HepG2 (cell line): ENCODE results near the gene SFTA2. TPM values are rescaled to one million over a fixed set of nuclear protein-coding genes. Genes with fewer than 3 reads are reported as not detected.

ENCODE experiments used
- ATAC-seq: fragments of 200-7000 bp; cut with Tn5 transposase; 3 replicates; pipeline ENCODE4 v1.9.1; 2020; ENCODE audit warnings: mild to moderate bottlenecking, moderate library complexity
- BruUV-seq: library from RNA; stranded (reverse); fragments of 400-500 nt; replicated peaks from 2 replicates; lab custom pipeline; 2021; lab: Mats Ljungman, UMichigan
- CTCF ChIA-PET: fragments of 300-600 bp; formaldehyde crosslinking; extraction: SDS; loops from one replicate; lab custom pipeline; 2021; ENCODE audit warnings: low total read pairs, inconsistent platforms, low intra/inter-chr PET ratio; lab: Yijun Ruan, JAX
- POLR2A ChIA-PET: fragments of 350-600 bp; sonication (Branson Sonifier 250); formaldehyde crosslinking; loops from one replicate; lab custom pipeline; 2020; ENCODE audit warnings: antibody characterized with exemption, inconsistent platforms; lab: Yijun Ruan, JAX
- DNase-seq: peaks from one replicate; pipeline ENCODE4 v3.0.0-alpha.2; 2015; ENCODE audit warnings: low spot score
- FAIRE-seq: peaks from 3 replicates; lab custom pipeline; 2011; peaks lifted over from hg19 to GRCh38; lab: Jason Lieb, UNC
- H2AFZ ChIP-seq: one replicate; pipeline ENCODE4 v1.6.1; 2011; ENCODE audit warnings: low read length, inconsistent platforms
- H3K27ac ChIP-seq: fragments of 300-600 bp; 3 replicates; pipeline ENCODE4 v1.8.0; 2011; ENCODE audit warnings: mixed run types, mild to moderate bottlenecking, mixed read lengths, low read length, inconsistent platforms; ENCODE audit not compliant: insufficient read depth; ENCODE audit errors: extremely low read length
- H3K27me3 ChIP-seq, 2 experiments: fragments of 200-600 bp in 1 of 2; 2 replicates in 1 of 2; 3 replicates in 1 of 2; pipeline versions ENCODE4 v1.6.0 to v1.8.0; 2011; ENCODE audit warnings: low read length in 2 of 2, mild to moderate bottlenecking in 2 of 2, moderate library complexity in 2 of 2, inconsistent platforms in 1 of 2; ENCODE audit not compliant: insufficient read depth in 2 of 2, control insufficient read depth in 1 of 2
- H3K36me3 ChIP-seq, 2 experiments: fragments of 200-600 bp in 1 of 2; replicated peaks in 1 of 2; 2 replicates in 1 of 2; 3 replicates in 1 of 2; pipeline versions ENCODE4 v1.5.1 to v1.8.0; 2011; ENCODE audit warnings: low read length in 2 of 2, inconsistent platforms in 1 of 2; ENCODE audit not compliant: insufficient read depth in 2 of 2, control insufficient read depth in 1 of 2
- H3K4me1 ChIP-seq: 2 replicates; pipeline ENCODE4 v1.5.1; 2012; ENCODE audit warnings: low read length, inconsistent platforms; ENCODE audit not compliant: insufficient read depth
- H3K4me2 ChIP-seq: 2 replicates; pipeline ENCODE4 v1.6.0; 2011; ENCODE audit warnings: low read depth, low read length, inconsistent platforms
- H3K4me3 ChIP-seq, 3 experiments: fragments of 200-600 bp in 1 of 3; sonication (generic), shearing (Covaris generic) in 1 of 3; replicated peaks in 1 of 3; 2 replicates each; pipeline ENCODE4 v1.5.1; 2011 to 2016; ENCODE audit warnings: low read length in 3 of 3, inconsistent platforms in 2 of 3, low read depth in 2 of 3, mild to moderate bottlenecking in 2 of 3, control low read depth in 1 of 3, mixed read lengths in 1 of 3; ENCODE audit not compliant: insufficient read depth in 1 of 3
- H3K79me2 ChIP-seq: one replicate; pipeline ENCODE4 v1.6.1; 2011; ENCODE audit warnings: low read length, inconsistent platforms; ENCODE audit not compliant: insufficient read depth
- H3K9ac ChIP-seq: 2 replicates; pipeline ENCODE4 v1.6.0; 2011; ENCODE audit warnings: mild to moderate bottlenecking, low read depth, low read length, inconsistent platforms; ENCODE audit not compliant: insufficient read depth
- H3K9me3 ChIP-seq: 2 replicates; pipeline ENCODE4 v1.5.1; 2012; ENCODE audit warnings: mild to moderate bottlenecking, low read length
- H4K20me1 ChIP-seq: 2 replicates; pipeline ENCODE4 v1.6.0; 2011; ENCODE audit warnings: inconsistent platforms, mild to moderate bottlenecking, low read length, moderate library complexity; ENCODE audit not compliant: insufficient read depth
- HDAC6 ChIP-seq: fragments of 200-600 bp; sonication (generic); IDR thresholded peaks from 2 replicates; pipeline ENCODE4 v1.7.0; 2017; ENCODE audit warnings: mild to moderate bottlenecking, antibody characterized with exemption, low read length, low read depth
- HOXA5 ChIP-seq: sonication (generic); formaldehyde crosslinking; IDR thresholded peaks from 2 replicates; pipeline ENCODE4 v1.4.0; 2020; ENCODE audit warnings: missing genetic modification reagents
- ISL2 ChIP-seq: sonication (generic); formaldehyde crosslinking; IDR thresholded peaks from 2 replicates; pipeline ENCODE4 v1.5.0; 2020; ENCODE audit warnings: missing genetic modification reagents
- NAIF1 ChIP-seq: sonication (generic); formaldehyde crosslinking; IDR thresholded peaks from 2 replicates; pipeline ENCODE4 v1.5.0; 2020; ENCODE audit warnings: mild to moderate bottlenecking, missing genetic modification reagents, borderline replicate concordance
- PHF5A ChIP-seq: IDR thresholded peaks from one replicate; pipeline ENCODE4 v1.6.1; 2018; ENCODE audit warnings: low read depth, missing genetic modification reagents; ENCODE audit not compliant: unreplicated experiment
- RXRA ChIP-seq: sonication (generic); formaldehyde crosslinking; IDR thresholded peaks from 2 replicates; pipeline ENCODE4 v1.5.1; 2020; ENCODE audit warnings: missing genetic modification reagents
- SNAI1 ChIP-seq: sonication (generic); formaldehyde crosslinking; IDR thresholded peaks from 2 replicates; pipeline ENCODE4 v1.5.0; 2020; ENCODE audit warnings: mild to moderate bottlenecking, missing genetic modification reagents, borderline replicate concordance
- SRSF9 ChIP-seq: fragments of 200-400 bp; formaldehyde crosslinking; IDR thresholded peaks from 2 replicates; pipeline ENCODE4 v1.6.1; 2018; ENCODE audit warnings: borderline replicate concordance, mild to moderate bottlenecking, low read depth, low read length; ENCODE audit not compliant: insufficient read depth, poor library complexity, severe bottlenecking
- ZNF496 ChIP-seq: sonication (generic); formaldehyde crosslinking; IDR thresholded peaks from 2 replicates; pipeline ENCODE4 v1.8.1; 2023; ENCODE audit warnings: mild to moderate bottlenecking, moderate library complexity, missing genetic modification reagents; ENCODE audit not compliant: insufficient replicate concordance
- ZNF788 ChIP-seq: sonication (generic); formaldehyde crosslinking; IDR thresholded peaks from 2 replicates; pipeline ENCODE4 v1.5.0; 2020; ENCODE audit warnings: mild to moderate bottlenecking, missing genetic modification reagents, borderline replicate concordance
- WGBS: methylation state at CpG from one replicate; pipeline ENCODE4 v1.1.6; 2017; ENCODE audit warnings: low lambda C conversion rate; 5-methylcytosine and 5-hydroxymethylcytosine counted together
- in situ Hi-C: cut with HindIII; loops from 2 replicates; pipeline ENCODE4 v1.10.0; 2017; ENCODE audit warnings: low pct_unique_long_range_greater_than_20kb; ENCODE audit not compliant: extremely low pct_ligation_motif_present
- intact Hi-C: fragments of 100-400 bp; cut with micrococcal nuclease; formaldehyde crosslinking; loops from one replicate; pipeline ENCODE4 v1.10.0; 2022; ENCODE audit not compliant: unreplicated experiment
- polyA plus RNA-seq, 8 experiments: library from polyadenylated mRNA; depleted of rRNA in 3 of 8; stranded (reverse) in 7 of 8; unstranded in 1 of 8; fragments of >200 nt; fragmentation: Illumina TruSeq in 4 of 8; extraction: Trizol in 4 of 8; gene quantifications; 2 replicates each; pipeline versions ENCODE4 v1.2.1 to v1.2.3, GENCODE V29; 2011 to 2016; ENCODE audit warnings: low read depth in 4 of 8, missing spikeins in 1 of 8, mixed read lengths in 1 of 8; ENCODE audit not compliant: insufficient read depth in 1 of 8
- total RNA-seq, 5 experiments: library from RNA; depleted of rRNA; stranded (reverse); fragments of >200 nt; fragmentation: Illumina TruSeq; extraction: Trizol; gene quantifications; 2 replicates each; pipeline ENCODE4 v1.2.3, GENCODE V29; 2016; ENCODE audit warnings: low read depth in 1 of 5
- TF ChIP-seq, protein P1 (sequence below): sonication (generic); formaldehyde crosslinking; IDR thresholded peaks from 2 replicates; pipeline ENCODE4 v1.8.1; 2023; ENCODE audit warnings: missing genetic modification reagents, mild to moderate bottlenecking, borderline replicate concordance
- TF ChIP-seq, protein P2 (sequence below): sonication (generic); formaldehyde crosslinking; IDR thresholded peaks from 2 replicates; pipeline ENCODE4 v1.4.0; 2020; ENCODE audit warnings: low read depth, missing genetic modification reagents
- TF ChIP-seq, protein P3 (sequence below): sonication (generic); formaldehyde crosslinking; IDR thresholded peaks from 2 replicates; pipeline ENCODE4 v1.8.0; 2022; ENCODE audit warnings: missing genetic modification reagents, mild to moderate bottlenecking, moderate library complexity, borderline replicate concordance

The SFTA2 gene
- total and polyA plus RNA-seq, 2 of the 13 experiments (the other 11 are each of a cell fraction or from before 2014, with no cell fraction given) = not detected

DNA sequence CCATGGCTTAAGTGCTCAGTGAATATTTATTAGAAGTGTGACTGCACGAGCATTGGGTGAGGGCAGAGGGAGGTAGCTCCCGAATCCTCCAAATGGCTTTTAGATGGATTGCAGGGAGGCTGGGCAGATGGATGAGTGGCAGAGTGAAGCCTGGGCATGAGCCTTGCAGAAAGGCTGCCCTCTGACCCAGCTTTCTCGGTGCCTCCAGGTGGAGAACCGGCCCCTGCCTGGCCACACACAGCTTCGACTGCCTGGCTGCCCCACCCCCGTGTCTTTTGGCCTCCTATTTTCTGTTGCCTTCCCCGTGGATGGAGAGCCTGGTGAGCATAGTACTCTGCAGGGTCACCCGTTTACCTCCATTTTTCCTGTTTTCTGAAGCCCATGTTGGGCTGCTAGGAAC, 14.5 kb downstream of the SFTA2 start:
- Histone ChIP-seq H4K20me1 (no peaks in the 10 kb centered on the region), H3K27me3 (no peaks in the 10 kb centered on the region), H2AFZ (no peak overlapping the region), H3K36me3 (peaks cover 27 to 61% of the 10 kb centered on the region in 2 experiments), H3K27ac (no peak overlapping the region), H3K4me1 (peaks cover 27% of the 10 kb centered on the region), H3K79me2 (peaks cover 11% of the 10 kb centered on the region), H3K4me3 (no peak overlapping the region), H3K9me3 (no peaks in the 10 kb centered on the region), H3K9ac (no peak overlapping the region), H3K4me2 (no peak overlapping the region)
- DNase-seq (no peak), FAIRE-seq (no peak), ATAC-seq (no peak)
- WGBS = 90% methylated on average over 6 of the region's 8 CpGs
- ChIA-PET POLR2A (interaction anchor here (1.1 to 1.6 kb wide), 2 partner anchors 10 to 35 kb away, joined by 3 to 5 read pairs; partner anchors contain the start of gene GTF2H4), CTCF (no interaction called here)
- BruUV-seq = no TSS peak
- intact Hi-C loops = no loop called here
- in situ Hi-C loops = loop anchor here (5.0 kb wide), 2 partner anchors 130 to 160 kb away; no protein-coding TSS in a partner anchor
- TF ChIP-seq ZNF496 = no peak
- TF ChIP-seq SNAI1 (CRISPR knock-in tag) = no peak
- TF ChIP-seq, protein P1, sequence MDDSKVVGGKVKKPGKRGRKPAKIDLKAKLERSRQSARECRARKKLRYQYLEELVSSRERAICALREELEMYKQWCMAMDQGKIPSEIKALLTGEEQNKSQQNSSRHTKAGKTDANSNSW (CRISPR knock-in tag) = no peak
- no peak for TF ChIP-seq SRSF9
- no peak for TF ChIP-seq ISL2 (CRISPR knock-in tag)
- no peak for TF ChIP-seq NAIF1 (CRISPR knock-in tag)
- TF ChIP-seq, protein P2, sequence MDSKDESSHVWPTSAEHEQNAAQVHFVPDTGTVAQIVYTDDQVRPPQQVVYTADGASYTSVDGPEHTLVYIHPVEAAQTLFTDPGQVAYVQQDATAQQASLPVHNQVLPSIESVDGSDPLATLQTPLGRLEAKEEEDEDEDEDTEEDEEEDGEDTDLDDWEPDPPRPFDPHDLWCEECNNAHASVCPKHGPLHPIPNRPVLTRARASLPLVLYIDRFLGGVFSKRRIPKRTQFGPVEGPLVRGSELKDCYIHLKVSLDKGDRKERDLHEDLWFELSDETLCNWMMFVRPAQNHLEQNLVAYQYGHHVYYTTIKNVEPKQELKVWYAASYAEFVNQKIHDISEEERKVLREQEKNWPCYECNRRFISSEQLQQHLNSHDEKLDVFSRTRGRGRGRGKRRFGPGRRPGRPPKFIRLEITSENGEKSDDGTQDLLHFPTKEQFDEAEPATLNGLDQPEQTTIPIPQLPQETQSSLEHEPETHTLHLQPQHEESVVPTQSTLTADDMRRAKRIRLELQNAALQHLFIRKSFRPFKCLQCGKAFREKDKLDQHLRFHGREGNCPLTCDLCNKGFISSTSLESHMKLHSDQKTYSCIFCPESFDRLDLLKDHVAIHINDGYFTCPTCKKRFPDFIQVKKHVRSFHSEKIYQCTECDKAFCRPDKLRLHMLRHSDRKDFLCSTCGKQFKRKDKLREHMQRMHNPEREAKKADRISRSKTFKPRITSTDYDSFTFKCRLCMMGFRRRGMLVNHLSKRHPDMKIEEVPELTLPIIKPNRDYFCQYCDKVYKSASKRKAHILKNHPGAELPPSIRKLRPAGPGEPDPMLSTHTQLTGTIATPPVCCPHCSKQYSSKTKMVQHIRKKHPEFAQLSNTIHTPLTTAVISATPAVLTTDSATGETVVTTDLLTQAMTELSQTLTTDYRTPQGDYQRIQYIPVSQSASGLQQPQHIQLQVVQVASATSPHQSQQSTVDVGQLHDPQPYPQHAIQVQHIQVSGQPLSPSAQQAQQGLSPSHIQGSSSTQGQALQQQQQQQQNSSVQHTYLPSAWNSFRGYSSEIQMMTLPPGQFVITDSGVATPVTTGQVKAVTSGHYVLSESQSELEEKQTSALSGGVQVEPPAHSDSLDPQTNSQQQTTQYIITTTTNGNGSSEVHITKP (CRISPR knock-in tag) = no peak
- TF ChIP-seq PHF5A (CRISPR knock-in tag) = no peak
- no peak for TF ChIP-seq RXRA (CRISPR knock-in tag)
- no peak for TF ChIP-seq HDAC6
- TF ChIP-seq, protein P3, sequence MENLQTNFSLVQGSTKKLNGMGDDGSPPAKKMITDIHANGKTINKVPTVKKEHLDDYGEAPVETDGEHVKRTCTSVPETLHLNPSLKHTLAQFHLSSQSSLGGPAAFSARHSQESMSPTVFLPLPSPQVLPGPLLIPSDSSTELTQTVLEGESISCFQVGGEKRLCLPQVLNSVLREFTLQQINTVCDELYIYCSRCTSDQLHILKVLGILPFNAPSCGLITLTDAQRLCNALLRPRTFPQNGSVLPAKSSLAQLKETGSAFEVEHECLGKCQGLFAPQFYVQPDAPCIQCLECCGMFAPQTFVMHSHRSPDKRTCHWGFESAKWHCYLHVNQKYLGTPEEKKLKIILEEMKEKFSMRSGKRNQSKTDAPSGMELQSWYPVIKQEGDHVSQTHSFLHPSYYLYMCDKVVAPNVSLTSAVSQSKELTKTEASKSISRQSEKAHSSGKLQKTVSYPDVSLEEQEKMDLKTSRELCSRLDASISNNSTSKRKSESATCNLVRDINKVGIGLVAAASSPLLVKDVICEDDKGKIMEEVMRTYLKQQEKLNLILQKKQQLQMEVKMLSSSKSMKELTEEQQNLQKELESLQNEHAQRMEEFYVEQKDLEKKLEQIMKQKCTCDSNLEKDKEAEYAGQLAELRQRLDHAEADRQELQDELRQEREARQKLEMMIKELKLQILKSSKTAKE (CRISPR knock-in tag) = no peak
- TF ChIP-seq HOXA5 (CRISPR knock-in tag) = no peak
- TF ChIP-seq ZNF788 (CRISPR knock-in tag) = no peak
